H1 (cell line): ENCODE data around the gene POU5F1. TPM values are rescaled to one million over a fixed set of nuclear protein-coding genes. Genes with fewer than 3 reads are reported as not detected.

Source experiments
- CTCF ChIA-PET: fragments of 300-600 bp; sonication (Branson Sonifier 250); formaldehyde crosslinking; loops from one replicate; lab custom pipeline; 2021; ENCODE audit not compliant: partially characterized antibody; lab: Charles Lee
- POLR2A ChIA-PET: fragments of 300-600 bp; sonication (Branson Sonifier 250); formaldehyde crosslinking; loops from one replicate; lab custom pipeline; 2021; ENCODE audit warnings: inconsistent platforms; ENCODE audit not compliant: partially characterized antibody; lab: Charles Lee
- DNase-seq, 2 experiments: peaks; one replicate each; pipeline versions ENCODE4 v3.0.0 to v3.0.0-alpha.2; 2010 to 2022; ENCODE audit warnings: low spot score in 2 of 2, low read depth in 1 of 2, mixed read lengths in 1 of 2
- FAIRE-seq: peaks from 2 replicates; lab custom pipeline; 2011; peaks lifted over from hg19 to GRCh38; lab: Jason Lieb, UNC
- H2AFZ ChIP-seq: 2 replicates; pipeline ENCODE4 v1.8.1; 2012; ENCODE audit warnings: low read length, inconsistent platforms
- H2AK5ac ChIP-seq: 2 replicates; pipeline ENCODE4 v1.6.1; 2013; ENCODE audit warnings: low read depth, low read length
- H2BK120ac ChIP-seq: replicated peaks from 2 replicates; pipeline ENCODE3; 2013; ENCODE audit warnings: low read depth, low read length, inconsistent platforms
- H2BK12ac ChIP-seq: 2 replicates; pipeline ENCODE4 v1.6.1; 2013; ENCODE audit warnings: low read depth, low read length
- H2BK15ac ChIP-seq: 2 replicates; pipeline ENCODE4 v1.6.1; 2013; ENCODE audit warnings: low read length
- H2BK20ac ChIP-seq: 2 replicates; pipeline ENCODE4 v1.6.1; 2013; ENCODE audit warnings: low read length
- H2BK5ac ChIP-seq: 2 replicates; pipeline ENCODE4 v1.6.1; 2013; ENCODE audit warnings: low read depth, low read length
- H3K14ac ChIP-seq: 2 replicates; pipeline ENCODE4 v1.6.1; 2013; ENCODE audit warnings: inconsistent platforms; ENCODE audit not compliant: insufficient read length
- H3K18ac ChIP-seq: 2 replicates; pipeline ENCODE4 v1.6.1; 2013; ENCODE audit warnings: low read length; ENCODE audit errors: extremely low read depth
- H3K23ac ChIP-seq: 2 replicates; pipeline ENCODE4 v1.6.1; 2013; ENCODE audit warnings: inconsistent platforms; ENCODE audit not compliant: insufficient read length
- H3K23me2 ChIP-seq: 2 replicates; pipeline ENCODE4 v1.6.1; 2013; ENCODE audit warnings: low read depth, low read length
- H3K27ac ChIP-seq: 2 replicates; pipeline ENCODE4 v1.6.1; 2011; ENCODE audit warnings: low read depth, low read length, inconsistent platforms
- H3K27me3 ChIP-seq, 4 experiments: replicated peaks in 1 of 4; 1 replicate in 1 of 4; 2 replicates in 3 of 4; pipeline versions ENCODE4 v1.6.1 to v1.8.1; 2011 to 2013; ENCODE audit warnings: low read length in 3 of 4, mild to moderate bottlenecking in 3 of 4, inconsistent platforms in 2 of 4, mixed read lengths in 2 of 4, moderate library complexity in 1 of 4; ENCODE audit not compliant: control insufficient read depth in 3 of 4, insufficient read depth in 3 of 4; ENCODE audit errors: extremely low read depth in 1 of 4
- H3K36me3 ChIP-seq, 4 experiments: 2 replicates each; pipeline versions ENCODE4 v1.6.1 to v1.8.1; 2011 to 2013; ENCODE audit warnings: mild to moderate bottlenecking in 4 of 4, low read length in 3 of 4, moderate library complexity in 2 of 4, control low read depth in 1 of 4, inconsistent platforms in 1 of 4; ENCODE audit not compliant: insufficient read depth in 4 of 4, control insufficient read depth in 2 of 4
- H3K4ac ChIP-seq: replicated peaks from 2 replicates; pipeline ENCODE3; 2013; ENCODE audit warnings: low read length, low read depth, mixed read lengths, inconsistent platforms; ENCODE audit not compliant: insufficient read length
- H3K4me1 ChIP-seq, 4 experiments: replicated peaks in 1 of 4; 1 replicate in 1 of 4; 2 replicates in 3 of 4; pipeline versions ENCODE4 v1.6.1 to v1.8.1; 2011 to 2013; ENCODE audit warnings: low read length in 3 of 4, inconsistent platforms in 2 of 4, mixed read lengths in 1 of 4; ENCODE audit not compliant: insufficient read depth in 4 of 4, control insufficient read depth in 3 of 4
- H3K4me2 ChIP-seq, 2 experiments: 2 replicates each; pipeline versions ENCODE4 v1.6.1 to v1.8.1; 2011 to 2013; ENCODE audit warnings: low read depth in 2 of 2, low read length in 2 of 2, control low read depth in 1 of 2, inconsistent platforms in 1 of 2, mild to moderate bottlenecking in 1 of 2; ENCODE audit not compliant: insufficient read depth in 1 of 2
- H3K4me3 ChIP-seq, 4 experiments: fragments of 200-600, 300-600 bp in 1 of 4; sonication (generic), shearing (Covaris generic), sonication (Bioruptor Twin) in 1 of 4; 2 replicates each; pipeline versions ENCODE4 v1.5.1 to v1.8.1; 2011 to 2016; ENCODE audit warnings: low read length in 4 of 4, low read depth in 3 of 4, control low read depth in 2 of 4, inconsistent platforms in 2 of 4, mild to moderate bottlenecking in 2 of 4, mixed read lengths in 1 of 4, moderate library complexity in 1 of 4; ENCODE audit not compliant: insufficient read depth in 2 of 4; ENCODE audit errors: extremely low read depth in 1 of 4
- H3K56ac ChIP-seq: replicated peaks from 2 replicates; pipeline ENCODE3; 2013; ENCODE audit warnings: low read depth, mild to moderate bottlenecking, mixed read lengths, low read length, inconsistent platforms; ENCODE audit not compliant: insufficient read length
- H3K79me1 ChIP-seq: 2 replicates; pipeline ENCODE4 v1.6.1; 2013; ENCODE audit warnings: low read depth, low read length, control low read depth
- H3K79me2 ChIP-seq, 2 experiments: 2 replicates each; pipeline versions ENCODE4 v1.6.1 to v1.8.1; 2012 to 2013; ENCODE audit warnings: low read length in 2 of 2, mild to moderate bottlenecking in 2 of 2, inconsistent platforms in 1 of 2; ENCODE audit not compliant: insufficient read depth in 2 of 2, control insufficient read depth in 1 of 2
- H3K9ac ChIP-seq, 4 experiments: replicated peaks in 1 of 4; 1 replicate in 1 of 4; 2 replicates in 3 of 4; pipeline versions ENCODE4 v1.6.1 to v1.8.1; 2011 to 2013; ENCODE audit warnings: low read depth in 3 of 4, low read length in 3 of 4, control low read depth in 2 of 4, mild to moderate bottlenecking in 2 of 4, moderate library complexity in 2 of 4, inconsistent platforms in 1 of 4; ENCODE audit errors: extremely low read depth in 1 of 4
- H3K9me3 ChIP-seq, 2 experiments: 2 replicates each; pipeline versions ENCODE4 v1.6.1 to v1.8.1; 2012 to 2013; ENCODE audit warnings: mild to moderate bottlenecking in 2 of 2, moderate library complexity in 2 of 2, control low read depth in 1 of 2, inconsistent platforms in 1 of 2, low read depth in 1 of 2, low read length in 1 of 2, mixed read lengths in 1 of 2; ENCODE audit not compliant: insufficient read depth in 2 of 2
- H4K20me1 ChIP-seq, 2 experiments: replicated peaks in 1 of 2; 2 replicates each; pipeline versions ENCODE3 to v1.8.1; 2011 to 2013; ENCODE audit warnings: inconsistent platforms in 2 of 2, low read length in 2 of 2, mild to moderate bottlenecking in 1 of 2; ENCODE audit not compliant: insufficient read depth in 2 of 2, control insufficient read depth in 1 of 2
- H4K5ac ChIP-seq: 2 replicates; pipeline ENCODE4 v1.6.1; 2013; ENCODE audit warnings: low read length, low read depth, mixed read lengths, inconsistent platforms; ENCODE audit not compliant: insufficient read length
- H4K8ac ChIP-seq: 2 replicates; pipeline ENCODE4 v1.8.0; 2013; ENCODE audit warnings: mild to moderate bottlenecking, moderate library complexity, low read length, inconsistent platforms; ENCODE audit not compliant: insufficient read depth; ENCODE audit errors: extremely low read depth
- H4K91ac ChIP-seq: replicated peaks from 2 replicates; pipeline ENCODE3; 2013; ENCODE audit warnings: low read length, mixed read lengths, inconsistent platforms; ENCODE audit not compliant: insufficient read length
- ASH2L ChIP-seq: fragments of 200-600, 300-600 bp; sonication (generic); IDR thresholded peaks from one replicate; pipeline ENCODE4 v1.7.1; 2017; ENCODE audit warnings: low read length
- CEBPB ChIP-seq: IDR thresholded peaks from 2 replicates; pipeline ENCODE4 v1.6.1; 2012; ENCODE audit warnings: low read depth, low read length
- KDM5A ChIP-seq: fragments of 200-600 bp; IDR thresholded peaks from 2 replicates; pipeline ENCODE4 v1.7.1; 2012; ENCODE audit warnings: mild to moderate bottlenecking, low read length, inconsistent platforms, mixed read lengths
- SRF ChIP-seq: IDR thresholded peaks from 2 replicates; pipeline ENCODE4 v1.6.1; 2011; ENCODE audit warnings: mild to moderate bottlenecking, low read depth, low read length, moderate library complexity
- TCF12 ChIP-seq: IDR thresholded peaks from 2 replicates; pipeline ENCODE4 v1.6.1; 2011; ENCODE audit warnings: low read depth, mild to moderate bottlenecking, low read length
- WGBS, 2 experiments: shearing (Covaris generic) in 1 of 2; methylation state at CpG; one replicate each; pipeline versions ENCODE4 v1.1.6 to v1.1.7; 2013 to 2015; ENCODE audit warnings: low lambda C conversion rate in 2 of 2, mixed read lengths in 2 of 2, inconsistent platforms in 1 of 2, low coverage in 1 of 2, missing lambda C conversion rate in 1 of 2; ENCODE audit not compliant: insufficient replicate concordance in 2 of 2, insufficient coverage in 1 of 2, insufficient read length in 1 of 2; ENCODE audit errors: extremely low coverage in 1 of 2, missing lambda C conversion rate in 1 of 2; 5-methylcytosine and 5-hydroxymethylcytosine counted together
- polyA plus RNA-seq, 7 experiments: library from polyadenylated mRNA; depleted of rRNA in 3 of 7; stranded (reverse) in 5 of 7; unstranded in 2 of 7; fragments of >200 nt in 5 of 7; fragments of 200-250 nt in 2 of 7; gene quantifications; 1 replicate in 5 of 7; 2 replicates in 1 of 7; 4 replicates in 1 of 7; pipeline versions ENCODE4 v1.2.1 to v1.2.3, GENCODE V29; 2011 to 2013; ENCODE audit warnings: missing spikeins in 2 of 7, mixed read lengths in 2 of 7
- total RNA-seq: library from RNA; stranded (reverse); fragmentation: NEBNext Ultra II Directional; extraction: Animal tissue kit (Norgen Biotek cat#: 25700); gene quantifications from 2 replicates; pipeline ENCODE4 v1.2.1, GENCODE V29; 2021
- TF ChIP-seq, protein P1 (sequence below): IDR thresholded peaks from 2 replicates; pipeline ENCODE4 v1.6.1; 2011; ENCODE audit warnings: low read length, improper control_type of control experiment

The POU5F1 gene
- total and polyA plus RNA-seq, 2 of the 8 experiments (the other 6 are each of a cell fraction or from before 2014, with no cell fraction given) = 2,437 to 2,526 TPM

DNA sequence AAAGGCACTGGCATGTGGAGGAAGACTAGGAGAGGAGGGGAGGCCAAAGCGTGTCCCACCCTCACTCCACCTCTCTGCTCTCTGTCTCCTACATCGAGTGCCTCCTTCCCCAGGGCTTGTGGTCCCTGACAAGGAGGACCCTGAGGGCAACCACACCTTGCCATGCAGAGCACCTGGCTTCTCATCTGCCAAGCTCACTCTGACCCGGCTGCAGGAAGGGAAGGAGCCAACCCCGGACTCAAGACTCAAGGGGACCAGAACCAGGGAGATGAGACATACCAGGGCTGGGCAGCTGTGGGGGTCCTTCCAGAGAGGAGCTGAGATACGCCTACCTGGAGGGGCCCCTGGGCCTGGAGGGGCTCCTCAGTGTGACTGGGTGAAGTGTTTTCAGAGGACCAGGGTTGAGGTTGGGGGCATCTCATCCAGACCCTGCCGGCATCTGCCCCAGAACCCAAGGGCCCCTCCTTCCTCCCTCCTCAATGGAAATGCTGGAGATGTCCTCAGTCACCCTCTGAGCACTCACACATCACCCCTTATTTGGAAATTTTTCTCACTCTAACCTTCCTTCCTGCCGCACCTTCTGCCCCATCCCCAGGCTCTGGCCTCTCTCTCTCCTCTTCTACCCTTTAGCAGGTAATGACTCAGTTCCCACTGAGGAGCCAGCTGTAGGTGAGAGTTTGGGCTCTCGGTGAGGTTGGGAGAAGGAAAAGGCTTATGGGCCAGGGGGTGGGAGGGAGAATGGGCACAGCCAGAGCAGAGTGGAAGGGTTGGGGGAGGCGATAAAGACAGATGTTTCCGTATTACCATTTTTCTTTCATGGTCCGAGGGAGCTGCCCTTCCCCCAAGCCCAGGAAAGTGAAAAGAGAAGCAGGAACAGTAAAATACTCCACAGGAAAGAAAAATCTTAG is 32.0 kb upstream of the POU5F1 start:
- H2BK5ac ChIP-seq = no peak overlapping the region
- FAIRE-seq = no peak
- no peak overlapping the region; the same call in none of the 2 replicates for H4K8ac ChIP-seq
- H3K9me3 ChIP-seq = peaks cover 0 to 3% of the 10 kb centered on the region in 2 experiments; a peak in 1 of 4 replicates
- no peak overlapping the region for H3K18ac ChIP-seq
- H3K9ac ChIP-seq = no peak overlapping the region
- H4K91ac ChIP-seq = no peak overlapping the region
- 52% methylated on average over 6 of the region's 11 CpGs; no CpG with 5 or more reads in 1 of the 2 experiments for WGBS, 2 experiments
- H2BK20ac ChIP-seq = no peak overlapping the region
- H2BK15ac ChIP-seq = no peak overlapping the region
- H3K56ac ChIP-seq = no peak overlapping the region
- no peak overlapping the region for H2BK12ac ChIP-seq
- H3K79me2 ChIP-seq = no peaks in the 10 kb centered on the region
- H2AFZ ChIP-seq = no peak overlapping the region
- no peaks in the 10 kb centered on the region for H3K79me1 ChIP-seq
- no peak overlapping the region for H3K14ac ChIP-seq
- H4K20me1 ChIP-seq = no peaks in the 10 kb centered on the region
- TF ChIP-seq KDM5A (no peak), CEBPB (no peak), SRF (0 out of 2 replicates have a peak, but pooled peaks have one; percentile 24), ASH2L (peak; percentile 54), TCF12 (no peak)
- TF ChIP-seq, protein P1, sequence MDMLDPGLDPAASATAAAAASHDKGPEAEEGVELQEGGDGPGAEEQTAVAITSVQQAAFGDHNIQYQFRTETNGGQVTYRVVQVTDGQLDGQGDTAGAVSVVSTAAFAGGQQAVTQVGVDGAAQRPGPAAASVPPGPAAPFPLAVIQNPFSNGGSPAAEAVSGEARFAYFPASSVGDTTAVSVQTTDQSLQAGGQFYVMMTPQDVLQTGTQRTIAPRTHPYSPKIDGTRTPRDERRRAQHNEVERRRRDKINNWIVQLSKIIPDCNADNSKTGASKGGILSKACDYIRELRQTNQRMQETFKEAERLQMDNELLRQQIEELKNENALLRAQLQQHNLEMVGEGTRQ = no peak
- TF ChIP-seq, all 59 proteins: peak for 2
- peaks cover 7 to 12% (median 9%) of the 10 kb centered on the region in 4 experiments for H3K4me1 ChIP-seq
- no peaks in the 10 kb centered on the region for H3K36me3 ChIP-seq
- DNase-seq = no peak
- H3K27ac ChIP-seq = no peak overlapping the region
- no peak overlapping the region for H4K5ac ChIP-seq
- POLR2A ChIA-PET = interaction anchor here (0.7 to 1.9 kb wide), 3 partner anchors 24 to 36 kb away, joined by 3 to 6 read pairs (median 3); no protein-coding TSS in a partner anchor
- H3K23me2 ChIP-seq = no peaks in the 10 kb centered on the region; the same call in 1 of the 2 replicates
- CTCF ChIA-PET = interaction anchor here (0.5 to 1.4 kb wide), 8 partner anchors 11 to 164 kb away, joined by 3 to 4 read pairs (median 3); no protein-coding TSS in a partner anchor
- no peak overlapping the region for H3K4me2 ChIP-seq
- H2BK120ac ChIP-seq = no peak overlapping the region
- no peak overlapping the region for H3K23ac ChIP-seq
- no peaks in the 10 kb centered on the region for H3K27me3 ChIP-seq
- 0 out of 2 replicates have a peak overlapping the region, but pooled peaks have one; percentile 44 for H2AK5ac ChIP-seq
- H3K4ac ChIP-seq = no peak overlapping the region
- H3K4me3 ChIP-seq = no peak overlapping the region
